ENCODE data around the gene CCDC12.

- TF ChIP-seq CTCF (IDR thresholded peaks at IDR 0.05; ENCODE audit: low read length) (no peak), EZH2 (optimal IDR thresholded peaks at IDR 0.05; ENCODE audit: low read depth, low read length) (no peak), EZH2phosphoT487 (IDR thresholded peaks at IDR 0.05; ENCODE audit: low read length) (no peak)
These were observed 48.8 kb downstream of the CCDC12 start for GRCh38 chr3:46927718-46928073.
